Neural progenitor cell (in vitro differentiated cells): ENCODE measurements around the gene GNAI1.

Experiments used
- EZH2 ChIP-seq: fragments of 200-600 bp; sonication (generic); IDR thresholded peaks from 2 replicates; pipeline ENCODE4 v1.6.1; 2017; ENCODE audit warnings: antibody characterized with exemption, mild to moderate bottlenecking, moderate library complexity
- EZH2phosphoT487 ChIP-seq: fragments of 200-600 bp; sonication (generic); IDR thresholded peaks from 2 replicates; pipeline ENCODE4 v1.6.1; 2017; ENCODE audit warnings: antibody characterized with exemption
- TF ChIP-seq, protein P1 (sequence below): fragments of 200-600 bp; sonication (generic); IDR thresholded peaks from 2 replicates; pipeline ENCODE4 v1.5.1; 2017; ENCODE audit warnings: antibody characterized with exemption, mild to moderate bottlenecking

DNA sequence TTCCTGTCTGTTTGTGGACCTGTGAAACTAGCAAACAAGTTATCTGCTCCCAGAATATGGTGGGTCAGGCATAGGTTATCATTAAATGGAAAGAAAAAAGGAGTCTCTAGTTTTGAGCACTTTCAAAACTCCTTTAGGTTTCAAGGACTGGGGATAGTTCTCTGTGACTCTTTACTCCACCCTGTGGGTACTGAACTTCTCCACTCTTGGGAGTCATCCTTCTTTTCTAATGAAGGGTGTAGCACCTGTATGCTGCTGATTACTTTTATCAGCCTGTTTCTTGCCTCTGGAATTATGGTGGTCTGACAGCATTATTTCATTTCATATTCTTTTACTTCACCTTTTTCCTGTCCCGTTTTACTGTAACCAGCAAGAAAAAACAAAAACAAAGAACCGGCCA lies 6.7 kb downstream of the GNAI1 start:
- TF ChIP-seq EZH2phosphoT487 = no peak
- TF ChIP-seq EZH2 = no peak
- TF ChIP-seq, protein P1, sequence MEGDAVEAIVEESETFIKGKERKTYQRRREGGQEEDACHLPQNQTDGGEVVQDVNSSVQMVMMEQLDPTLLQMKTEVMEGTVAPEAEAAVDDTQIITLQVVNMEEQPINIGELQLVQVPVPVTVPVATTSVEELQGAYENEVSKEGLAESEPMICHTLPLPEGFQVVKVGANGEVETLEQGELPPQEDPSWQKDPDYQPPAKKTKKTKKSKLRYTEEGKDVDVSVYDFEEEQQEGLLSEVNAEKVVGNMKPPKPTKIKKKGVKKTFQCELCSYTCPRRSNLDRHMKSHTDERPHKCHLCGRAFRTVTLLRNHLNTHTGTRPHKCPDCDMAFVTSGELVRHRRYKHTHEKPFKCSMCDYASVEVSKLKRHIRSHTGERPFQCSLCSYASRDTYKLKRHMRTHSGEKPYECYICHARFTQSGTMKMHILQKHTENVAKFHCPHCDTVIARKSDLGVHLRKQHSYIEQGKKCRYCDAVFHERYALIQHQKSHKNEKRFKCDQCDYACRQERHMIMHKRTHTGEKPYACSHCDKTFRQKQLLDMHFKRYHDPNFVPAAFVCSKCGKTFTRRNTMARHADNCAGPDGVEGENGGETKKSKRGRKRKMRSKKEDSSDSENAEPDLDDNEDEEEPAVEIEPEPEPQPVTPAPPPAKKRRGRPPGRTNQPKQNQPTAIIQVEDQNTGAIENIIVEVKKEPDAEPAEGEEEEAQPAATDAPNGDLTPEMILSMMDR = no peak
